H9 (cell line): ENCODE data around the gene SLC24A3. TPM values are rescaled to one million over a fixed set of nuclear protein-coding genes. Genes with fewer than 3 reads are reported as not detected.
"Not testable (repeated sequence)": the region's sequence is repeated elsewhere in the genome, so short reads cannot be mapped to it uniquely, and the experiment has no call there.

Experiments
- DNase-seq: peaks from one replicate; pipeline ENCODE4 v3.0.0-alpha.2; 2017
- H2AFZ ChIP-seq: one replicate; pipeline ENCODE4 v1.6.1; 2013; ENCODE audit warnings: mild to moderate bottlenecking, low read length, control low read depth, moderate library complexity
- H2AK5ac ChIP-seq: 2 replicates; pipeline ENCODE4 v1.6.1; 2013; ENCODE audit warnings: low read length, control low read depth, mixed read lengths; ENCODE audit not compliant: insufficient read length
- H2BK120ac ChIP-seq: one replicate; pipeline ENCODE4 v1.6.1; 2013; ENCODE audit warnings: low read depth, mild to moderate bottlenecking, low read length, control low read depth, inconsistent platforms; ENCODE audit not compliant: poor library complexity, severe bottlenecking
- H2BK12ac ChIP-seq: 2 replicates; pipeline ENCODE4 v1.6.1; 2013; ENCODE audit warnings: low read length, control low read depth, mixed read lengths, low read depth; ENCODE audit not compliant: insufficient read length
- H2BK15ac ChIP-seq: 2 replicates; pipeline ENCODE4 v1.6.1; 2013; ENCODE audit warnings: low read depth, low read length, control low read depth
- H2BK20ac ChIP-seq: one replicate; pipeline ENCODE4 v1.6.1; 2013; ENCODE audit warnings: low read depth, mild to moderate bottlenecking, low read length, control low read depth, inconsistent platforms; ENCODE audit not compliant: poor library complexity, severe bottlenecking
- H2BK5ac ChIP-seq: 2 replicates; pipeline ENCODE4 v1.6.1; 2013; ENCODE audit warnings: low read length, control low read depth, mixed read lengths; ENCODE audit not compliant: insufficient read length
- H3K14ac ChIP-seq: 2 replicates; pipeline ENCODE4 v1.6.1; 2013; ENCODE audit warnings: low read length, control low read depth; ENCODE audit not compliant: insufficient read depth
- H3K18ac ChIP-seq: 2 replicates; pipeline ENCODE4 v1.6.1; 2013; ENCODE audit warnings: low read depth, mild to moderate bottlenecking, mixed read lengths, low read length, control low read depth; ENCODE audit not compliant: insufficient read length
- H3K23ac ChIP-seq: 2 replicates; pipeline ENCODE4 v1.6.1; 2013; ENCODE audit warnings: low read length, control low read depth, mixed read lengths, low read depth; ENCODE audit not compliant: insufficient read length
- H3K23me2 ChIP-seq: 2 replicates; pipeline ENCODE4 v1.6.1; 2013; ENCODE audit warnings: low read depth, mild to moderate bottlenecking, mixed read lengths, low read length, control low read depth; ENCODE audit not compliant: insufficient read length, poor library complexity, severe bottlenecking
- H3K27ac ChIP-seq: 2 replicates; pipeline ENCODE4 v1.5.1; 2013; ENCODE audit warnings: low read length, control low read depth, mixed read lengths, low read depth; ENCODE audit not compliant: insufficient read length
- H3K27me3 ChIP-seq: 2 replicates; pipeline ENCODE4 v1.6.1; 2013; ENCODE audit warnings: low read length, control low read depth, inconsistent platforms; ENCODE audit not compliant: insufficient read depth
- H3K4ac ChIP-seq: 2 replicates; pipeline ENCODE4 v1.6.1; 2013; ENCODE audit warnings: low read depth, mild to moderate bottlenecking, control low read depth, inconsistent platforms, low read length, moderate library complexity
- H3K4me1 ChIP-seq: 2 replicates; pipeline ENCODE4 v1.6.1; 2013; ENCODE audit warnings: low read length, control low read depth, inconsistent platforms; ENCODE audit not compliant: insufficient read depth
- H3K4me2 ChIP-seq: 2 replicates; pipeline ENCODE4 v1.6.1; 2013; ENCODE audit warnings: low read length, control low read depth, mixed read lengths; ENCODE audit not compliant: insufficient read length, insufficient read depth
- H3K56ac ChIP-seq: 2 replicates; pipeline ENCODE4 v1.6.1; 2013; ENCODE audit warnings: low read depth, mild to moderate bottlenecking, mixed read lengths, low read length, control low read depth; ENCODE audit not compliant: insufficient read length
- H3K79me1 ChIP-seq: 2 replicates; pipeline ENCODE4 v1.6.1; 2013; ENCODE audit warnings: low read depth, mild to moderate bottlenecking, moderate library complexity, low read length, control low read depth, inconsistent platforms; ENCODE audit not compliant: insufficient read depth, poor library complexity, severe bottlenecking
- H3K79me2 ChIP-seq: 2 replicates; pipeline ENCODE4 v1.6.1; 2013; ENCODE audit warnings: low read length, control low read depth, inconsistent platforms; ENCODE audit not compliant: insufficient read depth
- H3K9ac ChIP-seq: 2 replicates; pipeline ENCODE4 v1.6.1; 2013; ENCODE audit warnings: low read length, control low read depth, mixed read lengths; ENCODE audit not compliant: insufficient read length; ENCODE audit errors: extremely low read depth
- H3K9me3 ChIP-seq: one replicate; pipeline ENCODE4 v1.6.1; 2013; ENCODE audit warnings: low read depth, low read length, inconsistent platforms; ENCODE audit not compliant: control insufficient read depth
- H3T11ph ChIP-seq: one replicate; pipeline ENCODE4 v1.6.1; 2013; ENCODE audit warnings: mild to moderate bottlenecking, low read length, control low read depth, inconsistent platforms
- H4K20me1 ChIP-seq: one replicate; pipeline ENCODE4 v1.6.1; 2013; ENCODE audit not compliant: control insufficient read depth, insufficient read length, insufficient read depth
- H4K5ac ChIP-seq: 2 replicates; pipeline ENCODE4 v1.6.1; 2013; ENCODE audit warnings: low read depth, mild to moderate bottlenecking, mixed read lengths, low read length, control low read depth; ENCODE audit not compliant: insufficient read length
- H4K8ac ChIP-seq: replicated peaks from 2 replicates; pipeline ENCODE4 v1.6.1; 2013; ENCODE audit warnings: low read length, control low read depth, mixed read lengths, low read depth; ENCODE audit not compliant: insufficient read length
- H4K91ac ChIP-seq: 2 replicates; pipeline ENCODE4 v1.6.1; 2013; ENCODE audit warnings: low read depth, mild to moderate bottlenecking, moderate library complexity, mixed read lengths, low read length, control low read depth; ENCODE audit not compliant: insufficient read length
- H3K27ac Mint-ChIP-seq, 3 experiments: 2 replicates in 2 of 3; 3 replicates in 1 of 3; pipeline ENCODE4 v1.8.0; 2020 to 2021; ENCODE audit warnings: mixed read lengths in 3 of 3, mild to moderate bottlenecking in 1 of 3, moderate library complexity in 1 of 3
- H3K27me3 Mint-ChIP-seq: 2 replicates; pipeline ENCODE4 v1.8.0; 2021; ENCODE audit warnings: low read depth, mild to moderate bottlenecking, moderate library complexity, mixed read lengths
- H3K36me3 Mint-ChIP-seq, 3 experiments: 2 replicates in 2 of 3; 3 replicates in 1 of 3; pipeline ENCODE4 v1.8.0; 2020 to 2021; ENCODE audit warnings: low read depth in 3 of 3, mixed read lengths in 3 of 3; ENCODE audit not compliant: insufficient read depth in 1 of 3
- H3K4me1 Mint-ChIP-seq, 2 experiments: 2 replicates each; pipeline ENCODE4 v1.8.0; 2020; ENCODE audit warnings: mixed read lengths in 2 of 2
- H3K4me3 Mint-ChIP-seq, 2 experiments: 2 replicates in 1 of 2; 3 replicates in 1 of 2; pipeline ENCODE4 v1.8.0; 2020 to 2021; ENCODE audit warnings: mild to moderate bottlenecking in 2 of 2, mixed read lengths in 2 of 2, moderate library complexity in 1 of 2
- H3K9me3 Mint-ChIP-seq, 2 experiments: 2 replicates in 1 of 2; 3 replicates in 1 of 2; pipeline ENCODE4 v1.8.0; 2020; ENCODE audit warnings: mild to moderate bottlenecking in 2 of 2, mixed read lengths in 2 of 2, moderate library complexity in 1 of 2
- CTCF ChIP-seq: fragments of 200-600 bp; sonication (generic); conservative IDR thresholded peaks from 3 replicates; pipeline ENCODE4 v1.8.0; 2021; ENCODE audit warnings: antibody characterized with exemption, mild to moderate bottlenecking
- WGBS: extraction: QIAGEN DNeasy Blood & Tissue Kit; methylation state at CpG from one replicate; pipeline ENCODE4 v1.1.7; 2013; ENCODE audit warnings: missing lambda C conversion rate, low lambda C conversion rate, mixed read lengths; ENCODE audit not compliant: insufficient read length; ENCODE audit errors: extremely low coverage; 5-methylcytosine and 5-hydroxymethylcytosine counted together
- total RNA-seq: library from RNA; stranded (reverse); gene quantifications from 2 replicates; pipeline ENCODE4 v1.2.1, GENCODE V29; 2021

SLC24A3 gene
- total RNA-seq, 1 experiment from 2014 or later = 0.83 TPM

GRCh38 chr20:19633985-19634384 is 421.5 kb downstream of the SLC24A3 start:
- H3K9me3 Mint-ChIP-seq = peaks cover 2 to 4% of the 10 kb centered on the region in 2 experiments; a peak in 3 of 5 replicates
- Histone ChIP-seq H2AK5ac (no peak overlapping the region), H3K27ac (no peak overlapping the region), H3K9me3 (no peaks in the 10 kb centered on the region), H3K4me1 (no peaks in the 10 kb centered on the region), H3K18ac (no peak overlapping the region), H4K91ac (no peak overlapping the region), H3K9ac (no peak overlapping the region), H3K4ac (no peak overlapping the region), H3K27me3 (no peaks in the 10 kb centered on the region), H3T11ph (no peak overlapping the region), H3K79me2 (no peaks in the 10 kb centered on the region), H3K23me2 (no peaks in the 10 kb centered on the region), H3K14ac (no peak overlapping the region), H2BK12ac (no peak overlapping the region), H2BK5ac (no peak overlapping the region), H4K5ac (no peak overlapping the region), H2AFZ (no peak overlapping the region), H3K23ac (no peak overlapping the region), H3K4me2 (no peak overlapping the region), H2BK15ac (no peak overlapping the region), H4K8ac (no peak overlapping the region), H2BK20ac (no peak overlapping the region), H2BK120ac (no peak overlapping the region), H4K20me1 (no peaks in the 10 kb centered on the region), H3K56ac (no peak overlapping the region), H3K79me1 (no peaks in the 10 kb centered on the region)
- no peak for TF ChIP-seq CTCF
- H3K27me3 Mint-ChIP-seq = no peaks in the 10 kb centered on the region
- H3K4me3 Mint-ChIP-seq = no peak overlapping the region
- DNase-seq = no peak
- H3K4me1 Mint-ChIP-seq = no peaks in the 10 kb centered on the region
- WGBS = no CpG with 5 or more reads among the region's 3 CpGs
- peaks cover 0 to 7% (median 3%) of the 10 kb centered on the region in 3 experiments; a peak in 4 of 7 replicates for H3K36me3 Mint-ChIP-seq
- no peak overlapping the region for H3K27ac Mint-ChIP-seq

GRCh38 chr20:19639471-19640045 is 427.1 kb downstream of the SLC24A3 start:
- H3K4me2 ChIP-seq, H2AFZ ChIP-seq, H3K79me2 ChIP-seq, H2BK15ac ChIP-seq, H4K5ac ChIP-seq, H3K27ac Mint-ChIP-seq, H3K14ac ChIP-seq, H2AK5ac ChIP-seq, H2BK20ac ChIP-seq, H3K23ac ChIP-seq, H2BK5ac ChIP-seq, H3K18ac ChIP-seq, H3K79me1 ChIP-seq, H3K4me3 Mint-ChIP-seq, H3K9ac ChIP-seq, H3K4me1 ChIP-seq, H3K36me3 Mint-ChIP-seq, H3K9me3 ChIP-seq, H3K4me1 Mint-ChIP-seq, H3K4ac ChIP-seq, H3K27me3 ChIP-seq, H3K9me3 Mint-ChIP-seq, H4K8ac ChIP-seq, H3K27me3 Mint-ChIP-seq, H2BK12ac ChIP-seq, DNase-seq, H4K91ac ChIP-seq, H3T11ph ChIP-seq, H3K56ac ChIP-seq, H3K23me2 ChIP-seq, H2BK120ac ChIP-seq, H4K20me1 ChIP-seq, H3K27ac ChIP-seq: not testable (repeated sequence)
- WGBS = no CpG with 5 or more reads among the region's 32 CpGs
